ENCODE results near the gene DGKQ.

Gene DGKQ

GRCh38 chr4:1013225-1014073 is 40.1 kb upstream of the DGKQ start:
- no peak for FAIRE-seq
- DNase-seq (ENCODE audit: insufficient read length, low spot score) = no peak
- no peak for TF ChIP-seq POLR2A (IDR thresholded peaks at IDR 0.05; ENCODE audit: low read depth, low read length)

GRCh38 chr4:1012034-1012739 is 38.8 kb upstream of the DGKQ start:
- peak; percentile 38; the same call in 1 of the 2 replicates for TF ChIP-seq POLR2A (IDR thresholded peaks at IDR 0.05; ENCODE audit: low read depth, low read length)
- DNase-seq (ENCODE audit: insufficient read length, low spot score) (peak; percentile 56), FAIRE-seq (no peak)

- FAIRE-seq (no peak), DNase-seq (ENCODE audit: insufficient read length, low spot score) (no peak)
- TF ChIP-seq POLR2A (IDR thresholded peaks at IDR 0.05; ENCODE audit: low read depth, low read length) = no peak
These were observed 38.3 kb upstream of the DGKQ start for GRCh38 chr4:1011666-1012033.

DNA sequence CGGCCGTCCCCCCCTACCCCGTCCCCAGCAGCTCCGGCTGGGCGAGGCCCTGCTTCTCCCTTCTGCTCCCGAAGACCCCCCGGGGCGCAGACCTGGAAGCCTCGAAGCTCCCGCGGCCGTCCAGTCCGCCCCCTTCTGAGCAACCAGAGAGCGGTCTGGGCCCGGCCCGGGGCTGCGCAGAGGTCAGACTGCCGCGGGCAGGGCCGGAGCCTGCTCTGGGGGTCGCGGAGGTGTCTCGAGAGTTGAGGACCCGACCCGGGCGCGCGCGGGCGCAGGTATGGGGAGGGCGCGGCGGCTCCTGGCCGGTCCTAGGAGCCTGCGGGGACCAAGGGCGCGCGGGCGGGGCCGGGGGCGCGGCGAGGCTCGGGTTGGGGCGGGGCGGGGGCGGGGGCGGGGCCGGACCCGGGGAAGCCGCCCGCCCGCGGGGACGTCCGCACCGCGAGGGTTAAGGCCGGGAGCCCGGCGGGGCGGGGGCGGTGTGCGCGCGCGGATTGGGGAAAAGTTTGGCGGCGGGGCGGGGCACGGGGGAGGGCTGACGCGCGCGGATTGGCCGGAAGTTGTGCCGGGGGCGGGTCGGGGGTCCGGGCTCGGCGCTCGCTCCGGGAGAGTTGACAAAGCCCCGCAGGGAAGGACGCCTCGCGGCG is 37.8 kb upstream of the DGKQ start, which contains the start of gene FGFRL1:
Gene FGFRL1, plus strand, starts transcription at position 605 of the 644 bp plus-strand sequence. CDS start 860 bp downstream, outside the sequence.
- FAIRE-seq (no peak), DNase-seq (ENCODE audit: insufficient read length, low spot score) (peak; percentile 81)
- TF ChIP-seq POLR2A (IDR thresholded peaks at IDR 0.05; ENCODE audit: low read depth, low read length) = peak; percentile 40; the same call in 1 of the 2 replicates

- no peak for FAIRE-seq
- DNase-seq (ENCODE audit: insufficient read length, low spot score) = no peak
- TF ChIP-seq POLR2A (IDR thresholded peaks at IDR 0.05; ENCODE audit: low read depth, low read length) = no peak
These were observed 37.1 kb upstream of the DGKQ start for GRCh38 chr4:1010395-1011021.

- FAIRE-seq = no peak
- TF ChIP-seq POLR2A (IDR thresholded peaks at IDR 0.05; ENCODE audit: low read depth, low read length) = no peak
- DNase-seq (ENCODE audit: insufficient read length, low spot score) = peak; percentile 61
These were observed 36.4 kb upstream of the DGKQ start for GRCh38 chr4:1009542-1010394.

- peak; percentile 2; the same call in 1 of the 2 replicates for TF ChIP-seq POLR2A (IDR thresholded peaks at IDR 0.05; ENCODE audit: low read depth, low read length)
- no peak for FAIRE-seq
These were observed 35.6 kb upstream of the DGKQ start for GRCh38 chr4:1008840-1009541.

DNA sequence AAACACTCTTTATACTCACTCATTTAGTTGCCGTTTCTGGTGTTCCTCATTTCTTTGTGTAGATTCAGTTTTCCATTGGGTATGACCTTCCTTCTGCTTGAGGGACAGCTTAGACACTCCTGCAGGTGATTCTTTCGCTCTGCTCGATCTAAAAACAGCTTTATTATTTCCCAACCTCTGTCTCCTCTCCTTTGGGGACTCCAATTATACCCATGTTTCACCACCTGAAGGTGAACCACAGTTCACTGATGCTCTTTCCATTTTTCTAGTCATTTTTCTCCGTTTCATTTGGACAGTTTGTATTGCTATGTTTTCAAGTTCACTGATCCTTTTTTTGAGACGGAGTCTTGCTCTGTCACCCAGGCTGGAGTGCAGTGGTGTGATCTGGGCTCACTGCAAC is 33.5 kb upstream of the DGKQ start:
- no peak for FAIRE-seq

More at GRCh38 chr4:1008840-1009541, 35.6 kb upstream of the DGKQ start:
- DNase-seq (ENCODE audit: insufficient read length, low spot score) = no peak

DNA sequence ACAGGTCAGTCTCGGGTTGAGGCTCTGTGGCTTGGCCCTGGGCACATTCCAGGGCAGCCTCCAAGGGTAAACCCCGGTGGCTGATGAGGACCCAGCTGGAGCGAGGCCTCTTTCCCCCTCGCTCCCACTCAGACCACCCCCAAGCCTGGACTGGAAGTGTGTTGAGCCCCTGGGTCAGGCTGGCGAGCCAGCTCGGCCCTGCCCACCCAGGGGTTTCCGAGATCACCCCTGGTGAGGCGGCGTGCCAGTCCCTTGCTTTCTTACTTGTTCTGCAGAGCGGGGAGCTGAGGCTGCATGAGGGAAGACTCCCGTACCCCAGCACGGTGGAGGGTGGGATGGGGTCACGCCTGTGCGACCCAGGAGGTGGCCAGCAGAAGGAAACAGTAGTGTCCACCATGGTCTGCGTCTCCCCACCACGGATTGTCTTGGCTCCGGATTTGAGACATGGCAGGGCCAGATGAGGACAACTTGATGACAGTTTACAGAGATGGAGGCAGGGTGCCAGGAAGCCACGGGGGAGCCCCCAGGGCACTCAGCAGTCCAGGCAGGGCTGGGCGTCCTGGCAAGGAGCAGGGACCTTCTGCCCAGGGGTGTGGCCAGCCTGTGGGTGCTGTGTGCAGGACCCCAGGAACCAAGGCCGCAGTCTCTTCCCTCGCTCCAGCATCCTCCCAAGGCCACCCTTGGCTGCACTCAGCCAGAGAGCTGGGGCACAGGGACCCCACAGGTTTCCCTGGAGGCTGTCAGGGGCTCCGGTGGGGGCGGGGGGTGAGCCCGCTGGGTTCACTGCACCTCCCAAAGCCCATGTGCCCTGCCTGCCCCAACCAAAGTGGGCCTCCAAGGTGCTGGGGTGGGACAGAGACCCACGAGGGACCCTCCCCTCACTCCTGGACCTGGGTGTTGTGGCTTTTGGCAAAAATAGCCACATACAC is 31.5 kb upstream of the DGKQ start:
- no peak for TF ChIP-seq POLR2A (IDR thresholded peaks at IDR 0.05; ENCODE audit: low read depth, low read length)
- FAIRE-seq (no peak), DNase-seq (ENCODE audit: insufficient read length, low spot score) (no peak)

More for the DNA sequence above, 33.5 kb upstream of the DGKQ start:
- no peak for DNase-seq (ENCODE audit: insufficient read length, low spot score)
- TF ChIP-seq POLR2A (IDR thresholded peaks at IDR 0.05; ENCODE audit: low read depth, low read length) = no peak

- no peak for TF ChIP-seq POLR2A (IDR thresholded peaks at IDR 0.05; ENCODE audit: low read depth, low read length)
- no peak for FAIRE-seq
- DNase-seq (ENCODE audit: insufficient read length, low spot score) = no peak
These were observed 30.7 kb upstream of the DGKQ start for GRCh38 chr4:1004071-1004418.

GRCh38 chr4:1003271-1004070 is 30.1 kb upstream of the DGKQ start:
- no peak for FAIRE-seq
- no peak for DNase-seq (ENCODE audit: insufficient read length, low spot score)
- TF ChIP-seq POLR2A (IDR thresholded peaks at IDR 0.05; ENCODE audit: low read depth, low read length) = no peak
